Measurements from ENCODE around the gene SRCIN1. TPM values are rescaled to one million over a fixed set of nuclear protein-coding genes. Genes with fewer than 3 reads are reported as not detected.
A peak's percentile ranks its signal among the peaks of the same experiment; 100 is the strongest.
"Not testable (repeated sequence)": the region's sequence is repeated elsewhere in the genome, so short reads cannot be mapped to it uniquely, and the experiment has no call there.

The SRCIN1 gene
- total and polyA plus RNA-seq, 3 experiments from 2014 or later: 0.04 to 0.50 TPM; not detected in 1

GRCh38 chr17:38485681-38486298, 120.0 kb downstream of the SRCIN1 start:
- H3K36me3 Mint-ChIP-seq; H3K9me3 ChIP-seq (ENCODE audit: low read length); H3K27me3 ChIP-seq (ENCODE audit: insufficient read depth, low read length, poor library complexity, severe bottlenecking); POLR2A ChIA-PET; H3K9me3 Mint-ChIP-seq; H3K4me1 ChIP-seq (ENCODE audit: insufficient read depth, low read length); H3K27ac ChIP-seq (ENCODE audit: low read depth, low read length); H3K36me3 ChIP-seq (ENCODE audit: insufficient read depth, low read length); H3K4me3 ChIP-seq (ENCODE audit: low read length): not testable (repeated sequence)
- H3K4me3 Mint-ChIP-seq: peak overlapping the region in 5 of 7 donors; percentile 10 to 74 (median 59)
- CTCF ChIA-PET: interaction anchor here (1.5 kb wide), 1 partner anchor 42 kb away, joined by 4 read pairs; no protein-coding TSS in a partner anchor
- peak in 2 of 5 donors; percentile 8 to 16 for DNase-seq
- peaks cover 5 to 21% of the 10 kb centered on the region in 2 donors for H3K27me3 Mint-ChIP-seq
- peaks cover 10 to 14% (median 12%) of the 10 kb centered on the region in 3 donors for H3K4me1 Mint-ChIP-seq
- peak overlapping the region in 3 of 8 donors; percentile 69 to 84 (median 81) for H3K27ac Mint-ChIP-seq

GRCh38 chr17:38485146-38485468, 120.6 kb downstream of the SRCIN1 start:
- Mint-ChIP-seq H3K4me3 (peak overlapping the region in 4 of 7 donors; percentile 27 to 61 (median 50)), H3K36me3 (no peaks in the 10 kb centered on the region), H3K9me3 (no peaks in the 10 kb centered on the region), H3K27ac (peak overlapping the region in 5 of 8 donors; percentile 8 to 84 (median 69)), H3K4me1 (peaks cover 10 to 14% (median 12%) of the 10 kb centered on the region in 3 donors), H3K27me3 (peaks cover 5 to 21% of the 10 kb centered on the region in 2 donors)
- ChIA-PET POLR2A (no interaction called here), CTCF (interaction anchor here (1.5 kb wide), 1 partner anchor 41 kb away, joined by 4 read pairs; no protein-coding TSS in a partner anchor)
- Histone ChIP-seq H3K4me3 (ENCODE audit: low read length) (no peak overlapping the region), H3K27me3 (ENCODE audit: insufficient read depth, low read length, poor library complexity, severe bottlenecking) (no peaks in the 10 kb centered on the region), H3K4me1 (ENCODE audit: insufficient read depth, low read length) (no peaks in the 10 kb centered on the region), H3K27ac (ENCODE audit: low read depth, low read length) (no peak overlapping the region), H3K9me3 (ENCODE audit: low read length) (no peaks in the 10 kb centered on the region), H3K36me3 (ENCODE audit: insufficient read depth, low read length) (no peaks in the 10 kb centered on the region)
- DNase-seq: no peak

- DNase-seq: peak; percentile 26 to 64 (median 37)
- H3K4me1 Mint-ChIP-seq: peaks cover 10 to 14% (median 12%) of the 10 kb centered on the region in 3 donors
- peak overlapping the region in 4 of 7 donors; percentile 40 to 74 (median 60) for H3K4me3 Mint-ChIP-seq
- H3K9me3 Mint-ChIP-seq; H3K36me3 Mint-ChIP-seq; H3K4me3 ChIP-seq (ENCODE audit: low read length); H3K27me3 ChIP-seq (ENCODE audit: insufficient read depth, low read length, poor library complexity, severe bottlenecking); H3K27ac ChIP-seq (ENCODE audit: low read depth, low read length); H3K36me3 ChIP-seq (ENCODE audit: insufficient read depth, low read length); H3K9me3 ChIP-seq (ENCODE audit: low read length); H3K4me1 ChIP-seq (ENCODE audit: insufficient read depth, low read length); POLR2A ChIA-PET: not testable (repeated sequence)
- peaks cover 5 to 16% of the 10 kb centered on the region in 2 donors for H3K27me3 Mint-ChIP-seq
- CTCF ChIA-PET: interaction anchor here (1.5 kb wide), 1 partner anchor 41 kb away, joined by 4 read pairs; no protein-coding TSS in a partner anchor
- H3K27ac Mint-ChIP-seq: peak overlapping the region in 5 of 8 donors; percentile 8 to 88 (median 53)
Measured at GRCh38 chr17:38484242-38485145, 121.3 kb downstream of the SRCIN1 start.

GRCh38 chr17:38482700-38483043, 123.1 kb downstream of the SRCIN1 start:
- H3K4me3 Mint-ChIP-seq; H3K9me3 Mint-ChIP-seq; H3K27ac ChIP-seq (ENCODE audit: low read depth, low read length); POLR2A ChIA-PET; H3K36me3 Mint-ChIP-seq; H3K27me3 ChIP-seq (ENCODE audit: insufficient read depth, low read length, poor library complexity, severe bottlenecking); H3K36me3 ChIP-seq (ENCODE audit: insufficient read depth, low read length); H3K9me3 ChIP-seq (ENCODE audit: low read length); H3K4me1 ChIP-seq (ENCODE audit: insufficient read depth, low read length); H3K4me3 ChIP-seq (ENCODE audit: low read length); DNase-seq; H3K27ac Mint-ChIP-seq: not testable (repeated sequence)
- Mint-ChIP-seq H3K4me1 (peaks cover 10 to 14% (median 12%) of the 10 kb centered on the region in 3 donors), H3K27me3 (peaks cover 5 to 14% of the 10 kb centered on the region in 2 donors)
- CTCF ChIA-PET: interaction anchor here (1.0 kb wide), 1 partner anchor 252 kb away, joined by 4 read pairs; no protein-coding TSS in a partner anchor

- H3K4me3 Mint-ChIP-seq; H3K27ac Mint-ChIP-seq; H3K36me3 ChIP-seq (ENCODE audit: insufficient read depth, low read length); DNase-seq; H3K27me3 ChIP-seq (ENCODE audit: insufficient read depth, low read length, poor library complexity, severe bottlenecking); H3K9me3 ChIP-seq (ENCODE audit: low read length); H3K4me3 ChIP-seq (ENCODE audit: low read length); H3K36me3 Mint-ChIP-seq; H3K27ac ChIP-seq (ENCODE audit: low read depth, low read length); H3K9me3 Mint-ChIP-seq; POLR2A ChIA-PET; H3K4me1 ChIP-seq (ENCODE audit: insufficient read depth, low read length): not testable (repeated sequence)
- Mint-ChIP-seq H3K27me3 (peaks cover 2 to 12% of the 10 kb centered on the region in 2 donors), H3K4me1 (peaks cover 10 to 14% (median 12%) of the 10 kb centered on the region in 3 donors)
- CTCF ChIA-PET: interaction anchor here (1.0 kb wide), 1 partner anchor 252 kb away, joined by 4 read pairs; no protein-coding TSS in a partner anchor
Measured at GRCh38 chr17:38482039-38482699, 123.6 kb downstream of the SRCIN1 start.

Other genes starting within 250 kb of the SRCIN1 start
- gene ARHGAP23, start 177.5 kb downstream of the SRCIN1 start, total RNA-seq: 1 to 10 TPM in 1 of 2 experiments, under 1 TPM in 1; 0.48 to 1.0 TPM
- gene ARHGAP23, start 177.5 kb downstream of the SRCIN1 start, polyA plus RNA-seq: not detected
- 10 to 100 TPM; 47.0 to 50.0 TPM for gene EPOP, start 69.0 kb upstream of the SRCIN1 start, total RNA-seq
- gene EPOP, start 69.0 kb upstream of the SRCIN1 start, polyA plus RNA-seq: 0.10 TPM
- gene MLLT6, start 99.3 kb upstream of the SRCIN1 start, total RNA-seq: 100 to 1,000 TPM; 197 to 202 TPM
- 15.9 TPM for gene MLLT6, start 99.3 kb upstream of the SRCIN1 start, polyA plus RNA-seq
- 10 to 100 TPM; 58.2 to 59.6 TPM for gene CISD3, start 124.4 kb upstream of the SRCIN1 start, total RNA-seq
- gene CISD3, start 124.4 kb upstream of the SRCIN1 start, polyA plus RNA-seq: 73.4 TPM
- under 1 TPM; 0.72 to 0.89 TPM for gene PCGF2, start 142.4 kb upstream of the SRCIN1 start, total RNA-seq
- 0.09 TPM for gene PCGF2, start 142.4 kb upstream of the SRCIN1 start, polyA plus RNA-seq
- 100 to 1,000 TPM; 317 to 323 TPM for gene PSMB3, start 146.8 kb upstream of the SRCIN1 start, total RNA-seq
- gene PSMB3, start 146.8 kb upstream of the SRCIN1 start, polyA plus RNA-seq: 431 TPM
- gene PIP4K2B, start 193.6 kb upstream of the SRCIN1 start, total RNA-seq: 10 to 100 TPM; 43.4 to 44.6 TPM
- gene PIP4K2B, start 193.6 kb upstream of the SRCIN1 start, polyA plus RNA-seq: 17.4 TPM
- 10 to 100 TPM; 31.3 to 31.7 TPM for gene CWC25, start 219.4 kb upstream of the SRCIN1 start, total RNA-seq
- gene CWC25, start 219.4 kb upstream of the SRCIN1 start, polyA plus RNA-seq: 11.5 TPM
- gene RPL23, start 247.8 kb upstream of the SRCIN1 start, total RNA-seq: 1,000 to 10,000 TPM; 1,857 to 1,911 TPM
- 1,010 TPM for gene RPL23, start 247.8 kb upstream of the SRCIN1 start, polyA plus RNA-seq